OCI-LY1 (cell line): Measurements from ENCODE around the gene CASKIN2.

ENCODE experiments used
- H2AFZ ChIP-seq: fragments of 200-600 bp; sonication (generic), shearing (Covaris generic); 2 replicates; pipeline ENCODE4 v1.6.0; 2014; ENCODE audit warnings: antibody characterized with exemption, mild to moderate bottlenecking, low read length
- H3F3A ChIP-seq: fragments of 200-600 bp; sonication (generic), shearing (Covaris generic); 2 replicates; pipeline ENCODE4 v1.6.0; 2014; ENCODE audit warnings: mild to moderate bottlenecking, antibody characterized with exemption, low read length, moderate library complexity; ENCODE audit not compliant: insufficient read depth
- H3K27ac ChIP-seq: fragments of 200-600 bp; sonication (generic); 2 replicates; pipeline ENCODE4 v1.5.1; 2014; ENCODE audit warnings: low read length, mixed run types, mild to moderate bottlenecking, low read depth; ENCODE audit not compliant: poor library complexity, severe bottlenecking
- H3K27me3 ChIP-seq: fragments of 200-600 bp; sonication (generic); 2 replicates; pipeline ENCODE4 v1.6.0; 2014; ENCODE audit warnings: antibody characterized with exemption, mild to moderate bottlenecking, low read length, moderate library complexity; ENCODE audit not compliant: insufficient read depth
- H3K36me3 ChIP-seq: fragments of 200-600 bp; sonication (generic); 2 replicates; pipeline ENCODE4 v1.6.1; 2014; ENCODE audit warnings: mild to moderate bottlenecking, antibody characterized with exemption, low read length, moderate library complexity, mixed read lengths; ENCODE audit not compliant: insufficient read depth
- H3K4me1 ChIP-seq: fragments of 200-600 bp; sonication (generic); 2 replicates; pipeline ENCODE4 v1.5.1; 2014; ENCODE audit warnings: mild to moderate bottlenecking, low read length, moderate library complexity; ENCODE audit not compliant: insufficient read depth, severe bottlenecking
- H3K4me2 ChIP-seq: fragments of 200-600 bp; sonication (generic), shearing (Covaris generic); 2 replicates; pipeline ENCODE4 v1.6.1; 2014; ENCODE audit warnings: low read length
- H3K4me3 ChIP-seq: fragments of 200-600 bp; sonication (generic); 2 replicates; pipeline ENCODE4 v1.5.1; 2014; ENCODE audit warnings: low read length, low read depth, mild to moderate bottlenecking, mixed read lengths; ENCODE audit not compliant: poor library complexity, severe bottlenecking
- H3K79me2 ChIP-seq: fragments of 200-600 bp; shearing (Covaris generic); 2 replicates; pipeline ENCODE4 v1.6.1; 2016; ENCODE audit warnings: mixed run types, low read length, mixed read lengths; ENCODE audit not compliant: insufficient read depth
- H3K9ac ChIP-seq: fragments of 200-600 bp; sonication (generic), shearing (Covaris generic); 2 replicates; pipeline ENCODE4 v1.6.1; 2014; ENCODE audit warnings: mild to moderate bottlenecking, low read length, mixed read lengths
- H3K9me2 ChIP-seq: fragments of 200-600 bp; sonication (generic), shearing (Covaris generic); 2 replicates; pipeline ENCODE4 v1.6.1; 2014; ENCODE audit warnings: low read depth, mild to moderate bottlenecking, low read length, mixed read lengths
- H3K9me3 ChIP-seq: fragments of 200-600 bp; shearing (Covaris generic); 2 replicates; pipeline ENCODE4 v1.6.1; 2014; ENCODE audit warnings: low read length, mixed read lengths
- H4K20me1 ChIP-seq: fragments of 200-600 bp; sonication (generic), shearing (Covaris generic); 2 replicates; pipeline ENCODE4 v1.6.0; 2016; ENCODE audit warnings: mild to moderate bottlenecking, low read length; ENCODE audit not compliant: insufficient read depth
- EZH2 ChIP-seq: fragments of 200-600 bp; sonication (generic), shearing (Covaris generic); IDR thresholded peaks from 2 replicates; pipeline ENCODE4 v1.8.0; 2017; ENCODE audit warnings: borderline replicate concordance, mixed run types, mild to moderate bottlenecking, antibody characterized with exemption, low read length, moderate library complexity, mixed read lengths
- TF ChIP-seq, protein P1 (sequence below): fragments of 200-600 bp; sonication (generic), shearing (Covaris generic); IDR thresholded peaks from 2 replicates; pipeline ENCODE4 v1.5.1; 2017; ENCODE audit warnings: mild to moderate bottlenecking, antibody characterized with exemption, low read length, moderate library complexity, mixed read lengths

CASKIN2 gene

DNA sequence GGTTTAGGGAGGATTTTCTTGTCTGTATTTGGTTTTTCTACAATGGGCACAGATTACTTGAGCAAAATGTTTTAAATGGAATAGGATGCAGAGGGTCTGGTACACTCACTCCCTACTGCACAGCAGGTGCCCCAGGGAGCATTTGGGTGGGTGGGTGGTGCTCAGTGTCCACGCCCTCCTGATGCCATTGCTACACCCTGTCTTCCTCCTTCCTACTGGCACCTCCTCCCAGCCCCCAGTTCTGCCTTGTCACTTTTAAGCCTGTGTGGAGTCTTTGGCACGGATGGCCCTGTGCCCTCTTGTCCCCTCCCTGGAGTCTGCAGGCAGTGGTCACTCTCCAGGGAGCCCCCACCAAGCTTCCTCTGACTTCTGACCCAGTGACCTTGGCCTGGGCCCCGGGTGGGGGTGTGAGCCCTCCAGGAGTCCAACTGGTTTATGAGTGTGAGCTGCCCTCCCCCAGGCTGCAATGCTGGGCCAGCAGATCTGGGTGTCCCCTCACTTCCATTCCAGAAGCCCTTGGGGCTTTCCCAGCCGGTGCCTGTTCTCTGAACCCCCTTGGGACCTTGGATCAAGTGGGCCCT, 25.7 kb upstream of the CASKIN2 start:
- no peaks in the 10 kb centered on the region for H3K4me1 ChIP-seq
- no peaks in the 10 kb centered on the region for H3K9me3 ChIP-seq
- H3K4me2 ChIP-seq = no peak overlapping the region
- H2AFZ ChIP-seq = no peak overlapping the region
- H3F3A ChIP-seq = no peaks in the 10 kb centered on the region
- H3K27ac ChIP-seq = no peak overlapping the region
- TF ChIP-seq EZH2 = no peak
- TF ChIP-seq, protein P1, sequence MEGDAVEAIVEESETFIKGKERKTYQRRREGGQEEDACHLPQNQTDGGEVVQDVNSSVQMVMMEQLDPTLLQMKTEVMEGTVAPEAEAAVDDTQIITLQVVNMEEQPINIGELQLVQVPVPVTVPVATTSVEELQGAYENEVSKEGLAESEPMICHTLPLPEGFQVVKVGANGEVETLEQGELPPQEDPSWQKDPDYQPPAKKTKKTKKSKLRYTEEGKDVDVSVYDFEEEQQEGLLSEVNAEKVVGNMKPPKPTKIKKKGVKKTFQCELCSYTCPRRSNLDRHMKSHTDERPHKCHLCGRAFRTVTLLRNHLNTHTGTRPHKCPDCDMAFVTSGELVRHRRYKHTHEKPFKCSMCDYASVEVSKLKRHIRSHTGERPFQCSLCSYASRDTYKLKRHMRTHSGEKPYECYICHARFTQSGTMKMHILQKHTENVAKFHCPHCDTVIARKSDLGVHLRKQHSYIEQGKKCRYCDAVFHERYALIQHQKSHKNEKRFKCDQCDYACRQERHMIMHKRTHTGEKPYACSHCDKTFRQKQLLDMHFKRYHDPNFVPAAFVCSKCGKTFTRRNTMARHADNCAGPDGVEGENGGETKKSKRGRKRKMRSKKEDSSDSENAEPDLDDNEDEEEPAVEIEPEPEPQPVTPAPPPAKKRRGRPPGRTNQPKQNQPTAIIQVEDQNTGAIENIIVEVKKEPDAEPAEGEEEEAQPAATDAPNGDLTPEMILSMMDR = no peak
- H3K79me2 ChIP-seq = no peaks in the 10 kb centered on the region
- H3K9ac ChIP-seq = no peak overlapping the region
- H4K20me1 ChIP-seq = no peaks in the 10 kb centered on the region
- H3K4me3 ChIP-seq = no peak overlapping the region
- no peaks in the 10 kb centered on the region for H3K36me3 ChIP-seq
- 0 out of 2 replicates have a peak, but pooled peaks cover 5% of the 10 kb centered on the region for H3K27me3 ChIP-seq
- H3K9me2 ChIP-seq = no peaks in the 10 kb centered on the region

DNA sequence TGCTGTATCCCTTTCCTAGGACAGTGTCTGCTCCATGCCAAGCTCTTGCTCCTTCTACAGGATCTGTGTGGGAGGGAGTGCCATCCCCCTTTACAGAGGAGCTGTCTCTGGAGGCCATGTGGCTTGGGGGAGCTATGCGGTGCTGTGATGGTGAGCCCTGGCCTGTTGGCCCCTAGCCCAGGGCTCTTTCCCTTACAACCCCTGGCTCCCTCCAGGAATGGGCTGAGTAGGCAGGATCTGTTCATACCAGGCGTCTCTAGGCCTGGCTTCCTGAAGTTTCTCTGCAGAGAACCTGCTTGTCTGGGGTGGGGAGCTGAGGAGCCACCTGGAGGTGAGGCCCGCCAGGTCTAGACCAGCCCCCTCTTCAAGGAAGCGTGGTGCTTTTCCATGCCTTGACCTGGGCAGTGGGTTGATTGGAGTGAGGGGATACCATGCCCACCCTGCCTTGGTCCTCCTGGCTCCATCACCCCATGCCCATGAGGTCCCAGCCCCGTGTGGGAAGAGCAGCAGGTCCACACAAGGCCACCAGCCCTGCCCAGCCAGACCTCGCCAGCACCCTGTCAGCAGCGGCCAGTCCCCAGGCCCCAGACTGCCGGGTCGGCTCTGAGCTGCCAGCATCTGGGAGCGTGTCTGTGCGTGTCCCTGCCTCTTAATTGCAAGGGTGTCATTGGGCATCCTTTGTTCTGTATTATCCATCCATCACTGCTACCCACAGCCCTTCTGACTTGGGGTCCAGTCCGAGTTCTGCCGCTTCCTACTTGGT, 24.8 kb upstream of the CASKIN2 start:
- Histone ChIP-seq H3K4me1 (no peaks in the 10 kb centered on the region), H3K9ac (no peak overlapping the region), H3K4me2 (no peak overlapping the region), H3K79me2 (no peaks in the 10 kb centered on the region), H3K27me3 (0 out of 2 replicates have a peak, but pooled peaks cover 5% of the 10 kb centered on the region), H3K9me3 (no peaks in the 10 kb centered on the region), H3K9me2 (no peaks in the 10 kb centered on the region), H3K27ac (no peak overlapping the region), H3K36me3 (no peaks in the 10 kb centered on the region), H3F3A (no peaks in the 10 kb centered on the region), H2AFZ (no peak overlapping the region), H3K4me3 (no peak overlapping the region), H4K20me1 (no peaks in the 10 kb centered on the region)
- TF ChIP-seq, protein P1 = no peak
- TF ChIP-seq EZH2 = no peak

DNA sequence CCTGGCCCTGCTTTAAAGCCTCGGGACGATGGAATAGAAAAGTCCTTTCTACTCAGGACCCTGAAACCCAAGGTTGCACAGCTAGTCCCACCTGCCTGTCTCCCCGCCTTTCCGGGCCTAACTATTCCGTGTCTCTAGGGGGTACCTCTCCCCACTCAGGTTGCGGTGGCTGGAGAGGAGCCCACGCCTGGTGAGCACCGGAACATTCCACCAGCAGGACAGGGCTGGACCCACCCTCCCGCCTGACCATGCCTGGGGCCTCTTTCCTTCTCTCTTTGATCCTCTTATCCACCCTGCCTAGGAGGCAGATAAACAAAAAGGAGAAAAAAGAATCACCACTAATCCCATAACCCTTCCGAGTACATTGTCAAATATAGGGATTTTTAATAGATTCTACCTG, 21.0 kb upstream of the CASKIN2 start:
- H3K79me2 ChIP-seq = no peaks in the 10 kb centered on the region
- H3K9ac ChIP-seq = no peak overlapping the region
- H3K4me2 ChIP-seq = no peak overlapping the region
- no peaks in the 10 kb centered on the region for H3K36me3 ChIP-seq
- no peaks in the 10 kb centered on the region for H3K9me3 ChIP-seq
- H3K27me3 ChIP-seq = no peaks in the 10 kb centered on the region
- H4K20me1 ChIP-seq = no peaks in the 10 kb centered on the region
- no peaks in the 10 kb centered on the region for H3F3A ChIP-seq
- no peak overlapping the region for H2AFZ ChIP-seq
- H3K4me1 ChIP-seq = no peaks in the 10 kb centered on the region
- TF ChIP-seq, protein P1 = no peak
- no peak overlapping the region for H3K27ac ChIP-seq
- no peaks in the 10 kb centered on the region for H3K9me2 ChIP-seq
- H3K4me3 ChIP-seq = no peak overlapping the region
